ENCODE data around the gene DGCR8. TPM values are rescaled to one million over a fixed set of nuclear protein-coding genes. Genes with fewer than 3 reads are reported as not detected.

Gene DGCR8
- total and polyA plus RNA-seq, 2 of the 4 experiments (the other 2 are of a cell fraction) = 16.7 to 25.3 TPM

DNA sequence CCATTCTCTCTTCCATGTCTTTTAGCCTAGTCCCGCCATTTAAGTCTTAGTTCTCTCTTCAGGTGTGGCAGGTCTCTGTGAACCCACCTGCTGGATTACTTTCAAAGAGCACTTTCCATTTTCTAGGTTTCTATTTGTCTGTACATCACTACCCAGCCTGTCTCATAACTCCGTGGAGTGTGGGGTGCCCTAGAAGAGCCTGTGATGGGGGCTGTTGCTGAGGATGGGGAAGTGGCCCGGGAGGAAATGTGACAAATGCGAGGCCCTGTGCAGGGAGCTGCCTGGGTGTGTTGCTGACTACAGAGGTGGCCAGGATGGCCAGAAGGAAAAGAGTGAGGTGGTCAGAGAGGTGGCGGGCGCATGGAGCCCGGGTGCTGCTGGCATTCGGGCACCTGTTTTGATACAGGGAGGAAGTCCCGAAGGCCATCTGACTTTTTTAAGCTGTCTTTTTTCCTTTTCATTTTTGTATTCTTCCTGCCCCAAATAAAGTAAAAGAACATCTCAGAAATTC is 10.7 kb downstream of the DGCR8 start:
- peaks cover 87% of the 10 kb centered on the region for H3K36me3 ChIP-seq (ENCODE audit: control insufficient read depth, insufficient read depth, low read length)
- no peak overlapping the region for H3K56ac ChIP-seq (ENCODE audit: extremely low read depth, insufficient read depth, low read length)
- no peaks in the 10 kb centered on the region for H3K27me3 ChIP-seq (ENCODE audit: control insufficient read depth, insufficient read depth, low read length)
- dilution Hi-C loops (cut with HindIII; ENCODE audit: low sequenced_read_pairs, unreplicated experiment) = no loop called here
- ChIA-PET CTCF (no interaction called here), POLR2A (ENCODE audit: unreplicated experiment) (no interaction called here)
- no TSS peak for BruUV-seq (replicated peaks)
- peaks cover 2% of the 10 kb centered on the region; the same call in 1 of the 2 replicates for H3K9me1 ChIP-seq (ENCODE audit: insufficient read depth, low read length)
- H4K8ac ChIP-seq (ENCODE audit: low read depth in 2 of 2, low read length in 2 of 2) = no peak overlapping the region
- H3K9ac ChIP-seq (ENCODE audit: low read depth, low read length) = no peak overlapping the region
- no peak overlapping the region for H2AFZ ChIP-seq (replicated peaks; ENCODE audit: low read length, poor library complexity)
- no peak overlapping the region for H2BK5ac ChIP-seq (ENCODE audit: low read depth, low read length, poor library complexity, severe bottlenecking)
- peaks cover 4% of the 10 kb centered on the region; the same call in 1 of the 2 replicates for H3K4me1 ChIP-seq (ENCODE audit: control insufficient read depth, insufficient read depth, low read length)
- H2BK15ac ChIP-seq (ENCODE audit: low read depth, low read length) = no peak overlapping the region
- H2BK120ac ChIP-seq (ENCODE audit: low read depth, low read length) = no peak overlapping the region
- no peak overlapping the region for H3K23ac ChIP-seq (ENCODE audit: low read depth, low read length)
- no peak overlapping the region for H3K18ac ChIP-seq (ENCODE audit: low read depth, low read length)
- no peaks in the 10 kb centered on the region for H3K9me3 ChIP-seq (ENCODE audit: control insufficient read depth, insufficient read depth, low read length)
- TF ChIP-seq NFE2L2 (IDR thresholded peaks at IDR 0.05; ENCODE audit: low read depth, low read length) (no peak), MAZ (IDR thresholded peaks at IDR 0.05; ENCODE audit: borderline replicate concordance, low read depth, low read length) (no peak), CEBPB (IDR thresholded peaks at IDR 0.05; ENCODE audit: low read depth, low read length) (no peak), FOS (IDR thresholded peaks at IDR 0.05; ENCODE audit: low read depth, low read length) (no peak), MAFK (IDR thresholded peaks at IDR 0.05; ENCODE audit: low read depth, low read length) (no peak), BHLHE40 (IDR thresholded peaks at IDR 0.05; ENCODE audit: low read depth, low read length) (no peak), SMC3 (IDR thresholded peaks at IDR 0.05; ENCODE audit: low read depth, low read length) (no peak), ELK1 (IDR thresholded peaks at IDR 0.05; ENCODE audit: borderline replicate concordance, low read depth, low read length) (no peak), MXI1 (IDR thresholded peaks at IDR 0.05; ENCODE audit: borderline replicate concordance, low read depth, low read length) (no peak), POLR2A (IDR thresholded peaks at IDR 0.05; ENCODE audit: low read depth, low read length) (no peak), USF2 (IDR thresholded peaks at IDR 0.05; ENCODE audit: low read depth, low read length) (no peak), RCOR1 (IDR thresholded peaks at IDR 0.05; ENCODE audit: insufficient replicate concordance, low read length) (no peak), RFX5 (IDR thresholded peaks at IDR 0.05; ENCODE audit: low read depth, low read length) (no peak), CHD1 (IDR thresholded peaks at IDR 0.05; ENCODE audit: low read depth, low read length) (no peak), RAD21 (IDR thresholded peaks at IDR 0.05; ENCODE audit: low read length) (no peak)
- TF ChIP-seq, protein P1, sequence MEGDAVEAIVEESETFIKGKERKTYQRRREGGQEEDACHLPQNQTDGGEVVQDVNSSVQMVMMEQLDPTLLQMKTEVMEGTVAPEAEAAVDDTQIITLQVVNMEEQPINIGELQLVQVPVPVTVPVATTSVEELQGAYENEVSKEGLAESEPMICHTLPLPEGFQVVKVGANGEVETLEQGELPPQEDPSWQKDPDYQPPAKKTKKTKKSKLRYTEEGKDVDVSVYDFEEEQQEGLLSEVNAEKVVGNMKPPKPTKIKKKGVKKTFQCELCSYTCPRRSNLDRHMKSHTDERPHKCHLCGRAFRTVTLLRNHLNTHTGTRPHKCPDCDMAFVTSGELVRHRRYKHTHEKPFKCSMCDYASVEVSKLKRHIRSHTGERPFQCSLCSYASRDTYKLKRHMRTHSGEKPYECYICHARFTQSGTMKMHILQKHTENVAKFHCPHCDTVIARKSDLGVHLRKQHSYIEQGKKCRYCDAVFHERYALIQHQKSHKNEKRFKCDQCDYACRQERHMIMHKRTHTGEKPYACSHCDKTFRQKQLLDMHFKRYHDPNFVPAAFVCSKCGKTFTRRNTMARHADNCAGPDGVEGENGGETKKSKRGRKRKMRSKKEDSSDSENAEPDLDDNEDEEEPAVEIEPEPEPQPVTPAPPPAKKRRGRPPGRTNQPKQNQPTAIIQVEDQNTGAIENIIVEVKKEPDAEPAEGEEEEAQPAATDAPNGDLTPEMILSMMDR (conservative IDR thresholded peaks at IDR 0.05; ENCODE audit: low read depth, low read length) = no peak
- H2AK5ac ChIP-seq (ENCODE audit: low read depth, low read length) = no peak overlapping the region
- peaks cover 53% of the 10 kb centered on the region for H4K20me1 ChIP-seq (ENCODE audit: insufficient read depth, low read length)
- H3K27ac ChIP-seq (ENCODE audit: insufficient read depth, low read length) = no peak overlapping the region
- no peak overlapping the region for H2AK9ac ChIP-seq (replicated peaks; ENCODE audit: low read depth, low read length, poor library complexity)
- no peak overlapping the region for H3K4ac ChIP-seq (ENCODE audit: low read depth, low read length)
- no peak overlapping the region for H3K14ac ChIP-seq (replicated peaks; ENCODE audit: low read depth, low read length)
- intact Hi-C loops (cut with micrococcal nuclease) = no loop called here
- DNase-seq (no peak), ATAC-seq (ENCODE audit: low read depth) (no peak)
- no peak overlapping the region for H4K91ac ChIP-seq (ENCODE audit: insufficient read depth, low read depth, low read length)
- in situ Hi-C loops (cut with MboI; ENCODE audit: low sequenced_read_pairs) = no loop called here
- no peak overlapping the region for H3K4me3 ChIP-seq (ENCODE audit: insufficient read depth, low read depth, low read length)
- WGBS, 2 experiments (ENCODE audit: extremely low coverage in 2 of 2, insufficient read length in 1 of 2) = 93% methylated on average over 2 of the region's 9 CpGs; no CpG with 5 or more reads in 1 of the 2 experiments
- no peak overlapping the region for H4K5ac ChIP-seq (ENCODE audit: low read depth, low read length)
- H3K4me2 ChIP-seq (ENCODE audit: low read depth, low read length) = no peak overlapping the region
- H2BK20ac ChIP-seq (ENCODE audit: low read depth, low read length) = no peak overlapping the region
- H3K79me1 ChIP-seq (ENCODE audit: low read depth in 1 of 2, low read length in 2 of 2) = peaks cover 40 to 86% of the 10 kb centered on the region in 2 experiments
